HG03066 (cell line): ENCODE results near the gene MCOLN2.
"Not testable (repeated sequence)": the region's sequence is repeated elsewhere in the genome, so short reads cannot be mapped to it uniquely, and the experiment has no call there.

Source experiments
- ATAC-seq: cut with Tn5 transposase; IDR thresholded peaks from one replicate; pipeline ENCODE4 v1.9.1; 2021; ENCODE audit warnings: low read depth; ENCODE audit not compliant: unreplicated experiment

The MCOLN2 gene

DNA sequence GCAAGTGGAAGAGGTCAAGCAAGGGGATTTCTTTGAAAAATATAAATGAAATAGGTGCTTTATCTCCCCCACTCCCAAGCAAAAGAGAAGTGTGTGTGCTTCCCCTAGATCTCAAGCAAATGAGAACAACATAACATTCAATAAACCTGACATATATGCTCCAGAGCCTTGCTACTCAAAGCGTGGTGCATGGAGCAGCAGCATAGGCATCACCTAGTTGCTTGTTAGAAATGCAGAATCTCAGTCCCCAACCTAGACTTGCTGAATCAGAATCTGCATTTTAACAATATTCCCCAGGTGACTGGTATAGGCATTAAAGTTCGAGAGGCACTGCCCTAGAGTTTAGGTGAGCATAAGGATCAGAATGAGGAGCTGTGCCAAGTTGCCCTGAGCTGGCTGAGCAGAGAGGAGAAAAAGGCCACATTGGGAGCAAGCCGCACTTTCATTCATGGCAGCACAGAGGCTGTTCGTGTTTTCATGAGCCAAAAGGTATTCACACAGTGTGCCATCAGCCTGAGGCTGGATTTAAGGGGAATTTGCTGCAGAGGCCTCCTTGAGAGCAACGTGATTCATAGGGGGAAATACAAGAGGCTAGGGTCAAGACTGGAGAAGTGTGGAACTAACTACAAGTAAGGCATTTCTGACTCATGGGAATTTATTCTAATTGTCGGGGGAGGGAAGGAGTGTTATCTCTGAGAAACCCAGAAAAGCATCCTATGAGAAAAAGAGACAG is 89.7 kb downstream of the MCOLN2 start:
- ATAC-seq = no peak

DNA sequence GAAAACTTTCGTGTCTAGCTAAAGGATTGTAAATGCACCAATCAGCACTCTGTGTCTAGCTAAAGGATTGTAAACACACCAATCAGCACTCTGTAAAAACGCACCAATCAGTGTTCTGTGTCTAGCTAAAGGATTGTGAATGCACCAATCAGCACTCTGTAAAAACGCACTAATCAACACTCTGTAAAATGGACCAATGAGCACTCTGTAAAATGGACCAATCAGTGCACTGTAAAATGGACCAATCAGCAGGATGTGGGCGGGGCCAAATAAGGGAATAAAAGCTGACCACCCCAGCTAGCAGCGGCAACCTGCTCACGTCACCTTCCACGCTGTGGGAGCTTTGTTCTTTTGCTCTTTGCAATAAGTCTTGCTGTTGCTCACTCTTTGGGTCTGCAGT is 94.2 kb downstream of the MCOLN2 start:
- not testable (repeated sequence) for ATAC-seq

DNA sequence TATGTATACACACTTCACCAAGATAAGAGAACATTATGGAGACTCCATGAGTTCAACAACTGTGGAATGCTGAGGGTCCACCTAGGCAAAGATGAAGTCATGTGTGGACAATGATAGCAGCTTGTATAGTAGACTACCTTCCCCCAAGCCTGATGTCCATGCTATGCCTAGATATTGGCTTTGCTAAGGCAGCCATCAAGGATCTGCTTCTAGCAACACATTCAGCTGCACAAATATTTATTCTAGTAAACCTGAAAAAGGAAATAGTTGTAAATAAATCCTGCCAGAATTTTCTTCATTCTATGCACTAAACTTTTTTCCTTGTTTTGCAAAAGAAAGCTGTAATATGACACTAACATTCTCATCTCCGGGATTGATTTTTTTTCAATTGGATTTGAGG is 96.9 kb downstream of the MCOLN2 start:
- no peak for ATAC-seq

DNA sequence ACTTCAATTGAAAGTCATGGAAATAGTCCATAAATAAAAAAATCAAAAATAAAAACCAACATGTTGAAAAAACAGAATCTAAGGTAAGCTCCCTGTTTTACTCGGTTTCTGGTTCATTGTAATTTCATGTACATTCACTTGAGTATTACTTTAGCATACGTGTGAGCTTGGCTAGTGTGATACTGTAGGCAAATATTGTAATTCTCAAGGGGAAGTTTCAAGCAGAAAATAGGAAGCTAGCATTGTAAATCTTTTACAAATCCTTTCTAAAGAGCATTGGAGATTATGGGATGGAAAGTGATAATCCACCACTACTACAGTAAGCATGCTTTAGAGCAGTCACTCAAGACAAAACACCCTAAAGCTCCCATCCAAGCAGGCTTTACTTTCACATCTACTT is 100.6 kb downstream of the MCOLN2 start:
- ATAC-seq = no peak

DNA sequence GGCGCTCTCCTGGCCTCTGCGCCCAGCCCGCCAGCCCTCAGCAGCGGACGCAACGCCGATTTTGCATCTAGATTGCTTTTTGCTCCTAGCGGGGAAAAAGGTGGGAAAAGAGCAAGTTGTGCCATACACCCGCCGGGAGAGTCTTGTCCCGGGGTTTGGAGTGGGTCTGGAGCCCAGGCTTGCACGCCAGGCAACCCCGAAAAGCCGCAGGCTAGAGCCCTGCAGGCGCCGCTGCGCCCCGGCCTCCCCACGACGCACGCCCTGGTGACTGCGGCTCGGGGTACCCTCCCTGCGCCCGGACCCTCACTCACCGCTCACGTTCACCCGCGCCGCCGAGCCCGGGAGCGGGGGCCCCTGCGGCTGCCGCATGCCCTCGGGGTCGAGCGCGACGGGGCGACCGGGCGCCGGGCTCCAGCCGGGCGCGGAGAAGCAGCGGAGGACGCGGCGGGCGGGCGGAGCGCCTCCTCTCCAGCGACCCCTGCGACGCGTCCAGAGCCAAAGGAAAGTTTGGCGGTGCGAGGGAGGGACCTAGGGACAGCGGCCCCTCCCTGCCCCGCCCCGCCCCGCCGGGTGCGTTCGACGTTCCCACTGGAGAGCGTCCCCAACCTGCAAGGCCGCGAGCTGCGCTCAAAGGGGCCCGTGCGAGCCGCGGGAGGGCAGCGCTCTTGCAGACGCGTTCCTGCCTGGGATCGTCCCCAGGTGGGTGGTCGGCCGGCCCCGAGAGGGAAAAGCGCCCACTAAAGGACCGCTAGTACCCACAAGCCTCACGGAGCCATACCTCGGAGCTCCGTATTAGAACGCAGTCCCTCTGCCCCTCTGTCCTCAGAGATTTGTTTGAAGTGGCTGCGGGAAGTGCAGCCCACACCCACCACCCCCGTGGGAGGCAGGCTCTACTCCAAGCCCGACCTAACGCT is 104.0 kb downstream of the MCOLN2 start, which contains the start of gene LPAR3:
Gene LPAR3 (minus strand): TSS at position 502 of the 914 bp plus-strand sequence. CDS start 27,086 bp downstream, outside the sequence.
- ATAC-seq = no peak

DNA sequence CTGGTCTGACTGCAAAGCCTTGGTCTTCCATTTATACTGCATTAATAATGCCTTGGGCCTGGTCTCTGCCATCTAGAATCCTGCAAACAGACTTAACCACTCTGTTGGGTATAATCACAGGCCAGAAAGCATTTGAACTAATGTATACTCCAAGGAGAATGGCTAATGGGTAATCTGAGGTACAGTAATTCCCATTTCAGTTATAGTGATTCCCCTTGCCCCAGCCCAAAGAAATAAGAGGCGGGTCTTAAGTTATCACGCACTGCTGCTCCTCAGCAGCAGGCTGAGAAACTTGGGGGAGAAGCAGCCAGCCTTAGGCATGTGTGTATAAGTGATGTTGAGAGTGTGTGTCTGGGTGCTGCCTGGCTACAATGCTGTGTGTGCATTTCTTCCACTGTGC is 106.3 kb downstream of the MCOLN2 start:
- ATAC-seq = no peak

DNA sequence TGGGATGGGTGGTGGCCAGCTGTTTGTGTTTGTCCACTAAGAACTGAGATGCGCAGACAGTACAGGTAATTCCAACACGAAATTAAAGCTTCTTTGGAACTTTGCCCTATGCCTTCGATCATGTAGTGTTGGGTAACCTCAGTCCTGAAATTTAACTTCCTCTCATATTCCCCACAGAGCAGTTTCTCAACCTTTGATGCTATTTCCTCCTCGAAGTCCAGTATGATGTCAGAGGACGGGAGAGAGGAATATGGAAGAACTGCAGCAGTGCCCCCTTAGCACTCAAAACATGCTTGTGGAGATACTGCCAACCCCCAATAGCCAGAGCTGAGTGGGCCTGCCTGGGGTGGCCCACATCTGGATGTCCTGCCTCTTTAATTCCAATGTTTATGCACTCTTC is 107.5 kb downstream of the MCOLN2 start:
- ATAC-seq = no peak

DNA sequence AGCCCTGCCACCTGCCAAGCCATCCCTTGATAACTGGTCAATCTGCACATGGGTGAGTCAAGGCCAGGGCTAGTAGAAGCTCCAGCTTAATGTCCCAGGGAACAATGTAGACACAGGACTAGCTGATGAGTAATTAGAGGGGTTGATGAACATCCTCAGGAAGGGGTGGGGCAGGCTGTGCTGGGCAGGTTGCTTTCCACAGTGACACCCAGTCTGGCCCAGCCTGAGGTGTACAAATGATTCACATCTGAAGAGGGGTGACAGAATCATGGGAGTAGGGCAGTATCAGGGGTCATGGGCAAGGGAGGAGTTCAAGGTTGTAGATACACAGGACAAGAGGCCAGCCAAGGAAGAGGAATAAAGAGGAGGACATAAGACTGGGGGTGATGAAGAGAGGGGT is 108.2 kb downstream of the MCOLN2 start:
- ATAC-seq = no peak

DNA sequence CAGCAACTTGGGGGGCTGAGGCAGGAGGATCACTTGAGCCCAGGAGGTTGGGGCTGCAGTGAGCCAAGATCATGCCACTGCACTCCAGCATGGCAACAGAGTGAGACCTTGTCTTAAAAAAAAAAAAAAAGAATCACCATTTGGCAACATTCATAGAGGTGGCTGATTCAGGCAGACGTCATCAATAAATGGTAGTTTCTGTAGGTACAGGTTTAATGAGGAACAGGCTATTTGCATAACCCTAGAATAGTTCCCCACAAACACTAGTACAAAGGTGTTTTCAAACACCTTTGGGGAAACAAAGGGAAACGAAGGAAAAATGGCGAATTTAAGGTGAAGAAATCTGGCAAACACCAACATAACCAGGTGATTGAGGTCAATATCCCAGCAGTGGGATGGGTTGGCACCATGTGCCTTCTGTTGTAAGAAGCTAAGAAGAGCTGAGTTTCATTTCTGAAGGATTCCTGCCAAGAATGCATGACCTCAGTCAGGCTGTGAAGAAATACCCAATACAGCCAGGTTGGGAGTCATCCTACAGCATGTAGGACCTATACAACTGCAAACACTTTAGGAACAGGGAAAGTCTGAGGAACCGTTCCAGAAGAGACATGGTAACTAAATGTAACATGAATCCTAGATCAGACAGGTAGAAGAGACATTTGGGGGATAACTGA is 109.5 kb downstream of the MCOLN2 start:
- no peak for ATAC-seq

DNA sequence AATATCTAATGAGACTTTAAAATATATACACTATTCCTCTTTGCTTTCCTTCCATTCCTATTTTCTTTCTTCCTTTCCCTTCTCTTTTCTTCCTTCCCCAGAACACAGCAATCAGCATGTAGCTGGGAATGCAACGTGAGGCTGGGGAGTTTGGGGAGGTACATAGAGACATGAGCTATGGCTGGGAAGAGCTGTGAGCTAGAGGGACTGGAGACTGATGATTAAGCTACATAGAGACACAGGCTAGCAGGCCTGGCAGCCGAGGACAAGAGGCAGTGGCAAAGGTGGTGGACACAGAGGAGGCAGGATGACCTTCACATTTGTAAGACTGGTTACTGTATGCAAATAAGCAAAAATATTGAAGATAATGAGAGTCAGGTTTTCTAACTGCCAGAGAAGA is 111.4 kb downstream of the MCOLN2 start:
- no peak for ATAC-seq

DNA sequence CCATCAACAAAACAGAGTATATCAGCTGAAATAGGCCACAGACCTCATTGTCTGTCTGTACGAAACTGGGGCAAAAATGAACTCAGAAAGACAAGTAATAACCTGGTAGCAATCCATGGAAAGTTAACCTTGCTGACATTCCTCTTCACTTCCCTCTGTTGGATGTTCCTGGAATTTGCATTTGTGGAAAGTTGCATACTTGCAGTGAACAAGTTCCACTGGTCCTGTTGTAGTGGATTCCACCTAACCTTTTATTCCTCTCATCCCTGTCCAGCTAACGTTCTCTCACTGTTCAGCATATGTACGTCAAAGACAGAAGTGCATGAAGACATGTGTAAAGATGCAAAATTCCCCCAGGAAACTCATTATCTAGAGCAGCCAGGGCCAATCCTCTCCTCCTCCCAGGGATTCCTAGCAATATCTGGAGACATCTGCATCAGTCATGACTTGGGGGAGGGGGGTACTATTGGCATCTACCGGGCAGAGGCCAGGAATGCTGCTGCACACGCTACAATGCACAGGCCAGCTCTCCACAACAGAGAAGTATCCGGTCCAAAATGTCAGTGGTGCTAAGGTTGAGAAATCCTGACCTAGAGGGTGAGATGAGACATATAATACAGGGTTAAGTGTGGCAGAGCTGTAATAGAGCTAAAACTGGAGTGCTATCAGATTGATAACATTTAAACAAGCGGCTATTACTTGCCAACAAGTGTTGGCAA is 112.1 kb downstream of the MCOLN2 start:
- ATAC-seq = no peak

DNA sequence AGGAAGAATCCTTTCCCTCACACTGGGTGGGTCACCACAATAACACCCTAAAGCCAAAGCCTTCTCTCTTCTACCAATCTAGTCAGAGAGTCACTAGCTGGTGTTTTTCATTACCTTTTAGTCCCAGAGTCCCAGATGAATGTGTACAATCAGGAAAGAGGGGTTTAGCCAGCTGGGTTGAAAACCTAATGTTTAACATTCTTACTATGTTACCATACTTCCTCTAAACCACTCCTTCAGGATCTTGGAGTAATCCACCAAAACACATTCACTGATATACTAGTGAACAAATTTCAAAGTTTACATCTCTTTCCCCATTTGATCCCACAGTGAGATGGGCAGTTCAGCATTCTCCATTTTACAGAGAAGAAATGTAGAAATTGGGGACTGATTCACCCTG is 113.6 kb downstream of the MCOLN2 start:
- no peak for ATAC-seq

DNA sequence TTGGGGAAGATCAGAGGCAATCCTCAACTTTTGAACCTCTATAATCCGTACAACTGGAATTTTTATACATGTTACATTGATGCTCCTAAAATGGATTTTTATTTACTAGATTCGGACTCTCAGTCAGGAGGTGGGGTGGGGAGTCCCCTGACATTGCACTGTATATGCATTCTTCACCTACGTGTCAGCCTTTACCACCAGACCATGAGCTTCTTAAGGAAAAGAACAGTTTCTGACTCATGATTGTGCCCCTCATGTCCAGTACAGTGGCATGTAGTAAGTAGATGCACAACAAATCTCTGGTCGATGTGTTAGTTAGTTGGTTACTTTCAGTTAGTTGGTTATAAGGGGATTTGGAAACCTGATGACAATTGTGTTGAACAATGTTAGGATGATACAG is 119.3 kb downstream of the MCOLN2 start:
- no peak for ATAC-seq

DNA sequence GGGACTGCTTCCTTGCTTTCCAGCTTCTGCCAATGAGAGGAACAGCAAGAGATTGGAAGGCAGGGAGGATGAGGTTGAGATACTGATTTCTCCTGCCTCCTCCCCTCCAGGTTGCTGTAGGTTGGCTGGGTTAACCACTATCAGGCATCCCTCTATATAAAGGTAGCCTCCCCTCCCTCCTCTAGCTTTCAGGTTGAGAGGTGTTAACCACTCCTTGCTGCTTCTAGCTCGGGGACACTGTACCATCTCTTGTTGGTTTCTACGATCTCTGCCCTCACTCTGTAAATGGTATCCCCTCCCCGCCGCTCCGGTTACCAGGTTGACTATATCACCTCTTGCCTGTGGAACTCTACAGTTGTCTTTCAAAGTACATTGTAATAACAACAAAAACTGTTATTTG is 120.6 kb downstream of the MCOLN2 start:
- no peak for ATAC-seq
